SK-MEL-5 (cell line): ENCODE measurements around the gene MORN3. TPM values are rescaled to one million over a fixed set of nuclear protein-coding genes. Genes with fewer than 3 reads are reported as not detected.
"Not testable (repeated sequence)": the region's sequence is repeated elsewhere in the genome, so short reads cannot be mapped to it uniquely, and the experiment has no call there.

ENCODE experiments used
- DNase-seq: peaks from one replicate; pipeline ENCODE4 v3.0.0-alpha.2; 2016; ENCODE audit warnings: low read depth, low spot score
- in situ Hi-C: cut with HindIII; loops from 2 replicates; pipeline ENCODE4 v1.10.0; 2016; ENCODE audit warnings: low sequenced_read_pairs, high pct_unique_total_duplicates, low pct_unique_long_range_greater_than_20kb
- polyA plus RNA-seq, 2 experiments: library from polyadenylated mRNA; depleted of rRNA; stranded (reverse); fragments of >200 nt; gene quantifications; 2 replicates each; pipeline ENCODE4 v1.2.3, GENCODE V29; 2015
- total RNA-seq: library from RNA; depleted of rRNA; stranded (reverse); fragments of >200 nt; shearing (Covaris generic); gene quantifications from 2 replicates; pipeline ENCODE4 v1.2.3, GENCODE V29; 2014; rRNA removed

Gene MORN3
- total RNA-seq, result 0.13 TPM in 1 of 2 replicates, not detected in the other
- polyA plus RNA-seq (2015; cell fraction: cytosol; rRNA removed), result 0.03 TPM in 1 of 2 replicates, not detected in the other
- not detected in 2 replicates for polyA plus RNA-seq (2015; cell fraction: nucleus; rRNA removed)

- no peak for DNase-seq
- in situ Hi-C loops, result no loop called here
Measured at GRCh38 chr12:121669521-121669900, at the start of gene MORN3. Gene MORN3 (minus strand): TSS chr12:121669654. CDS start chr12:121669483, 171 bp downstream.

GRCh38 chr12:121718653-121719239 is 49.3 kb upstream of the MORN3 start:
- in situ Hi-C loops, result no loop called here
- no peak for DNase-seq

GRCh38 chr12:121717041-121717699 is 47.7 kb upstream of the MORN3 start:
- peak; percentile 38 for DNase-seq
- in situ Hi-C loops, result no loop called here

GRCh38 chr12:121715862-121716435 is 46.5 kb upstream of the MORN3 start:
- in situ Hi-C loops, result no loop called here
- DNase-seq, result no peak

- in situ Hi-C loops, DNase-seq: not testable (repeated sequence)
Measured at GRCh38 chr12:121715055-121715454, 45.6 kb upstream of the MORN3 start.

GRCh38 chr12:121713793-121714192 is 44.3 kb upstream of the MORN3 start:
- in situ Hi-C loops, result no loop called here
- DNase-seq, result peak; percentile 30

GRCh38 chr12:121713257-121713777 is 43.9 kb upstream of the MORN3 start:
- no peak for DNase-seq
- in situ Hi-C loops, result no loop called here

GRCh38 chr12:121712461-121713256 is 43.2 kb upstream of the MORN3 start, which contains the start of gene TMEM120B:
Gene TMEM120B (plus strand): TSS chr12:121712752. CDS start chr12:121712896, 144 bp downstream.
- in situ Hi-C loops, result no loop called here
- DNase-seq, result peak; percentile 75

GRCh38 chr12:121712190-121712460 is 42.7 kb upstream of the MORN3 start:
- in situ Hi-C loops, result no loop called here
- peak; percentile 16 for DNase-seq

GRCh38 chr12:121711361-121712189 is 42.1 kb upstream of the MORN3 start:
- in situ Hi-C loops, result no loop called here
- DNase-seq, result no peak

- no peak for DNase-seq
- in situ Hi-C loops, result no loop called here
Measured at GRCh38 chr12:121709478-121709961, 40.1 kb upstream of the MORN3 start.

- DNase-seq, in situ Hi-C loops: not testable (repeated sequence)
Measured at GRCh38 chr12:121709064-121709424, 39.6 kb upstream of the MORN3 start.

- no peak for DNase-seq
- in situ Hi-C loops, result no loop called here
Measured at GRCh38 chr12:121708313-121709063, 39.0 kb upstream of the MORN3 start.

- DNase-seq, result no peak
- in situ Hi-C loops, result no loop called here
Measured at GRCh38 chr12:121705514-121705913, 36.1 kb upstream of the MORN3 start.

GRCh38 chr12:121702944-121703343 is 33.5 kb upstream of the MORN3 start:
- in situ Hi-C loops, result no loop called here

GRCh38 chr12:121701667-121702277 is 32.3 kb upstream of the MORN3 start:
- in situ Hi-C loops, result no loop called here
- no peak for DNase-seq

More at GRCh38 chr12:121702944-121703343, 33.5 kb upstream of the MORN3 start:
- no peak for DNase-seq
